Measurements from ENCODE around the gene KDM4B. TPM values are rescaled to one million over a fixed set of nuclear protein-coding genes. Genes with fewer than 3 reads are reported as not detected.

KDM4B gene
- total and polyA plus RNA-seq, 2 donors (not counting 1 experiment from before 2014, with no cell fraction given): 6.4 to 14.4 TPM

- Histone ChIP-seq H3K79me2 (ENCODE audit: control insufficient read depth, insufficient read depth, low read length) (peaks cover 26% of the 10 kb centered on the region), H3K9me3 (ENCODE audit: control insufficient read depth, insufficient read depth, low read depth, low read length) (no peaks in the 10 kb centered on the region), H3K27ac (ENCODE audit: insufficient read depth, low read length) (no peak overlapping the region), H3K27me3 (ENCODE audit: control insufficient read depth, insufficient read depth, low read length) (no peaks in the 10 kb centered on the region), H3K4me1 (ENCODE audit: control insufficient read depth, extremely low read depth, insufficient read depth, low read length) (peaks cover 4% of the 10 kb centered on the region), H3K9ac (ENCODE audit: insufficient read depth, low read length) (no peak overlapping the region), H4K20me1 (ENCODE audit: control insufficient read depth, extremely low read depth, insufficient read depth, low read length) (no peaks in the 10 kb centered on the region), H2AFZ (ENCODE audit: low read length) (no peak overlapping the region), H3K36me3 (ENCODE audit: control insufficient read depth, insufficient read depth, low read length) (peaks cover 4% of the 10 kb centered on the region), H3K4me3 (replicated peaks in 1 of 4; ENCODE audit: control extremely low read depth in 1 of 4, insufficient read depth in 1 of 4, low read depth in 3 of 4, low read length in 4 of 4) (no peak overlapping the region), H3K4me2 (ENCODE audit: extremely low read depth, insufficient read depth, low read length) (no peak overlapping the region)
- TF ChIP-seq CTCF (conservative IDR thresholded peaks at IDR 0.05 in 1 of 2, IDR thresholded peaks at IDR 0.05 in 1 of 2; ENCODE audit: low read depth in 1 of 2, low read length in 2 of 2) (peak; percentile 91 to 92), EZH2 (IDR thresholded peaks at IDR 0.05; ENCODE audit: low read length, missing control alignments) (no peak)
- DNase-seq (ENCODE audit: low read depth in 2 of 2): peak; percentile 56 to 67
Observed at GRCh38 chr19:5031231-5032100, 62.6 kb downstream of the KDM4B start.

- peaks cover 4% of the 10 kb centered on the region for H3K36me3 ChIP-seq (ENCODE audit: control insufficient read depth, insufficient read depth, low read length)
- H3K4me1 ChIP-seq (ENCODE audit: control insufficient read depth, extremely low read depth, insufficient read depth, low read length): peaks cover 6% of the 10 kb centered on the region
- no peak overlapping the region for H3K9ac ChIP-seq (ENCODE audit: insufficient read depth, low read length)
- H3K4me2 ChIP-seq (ENCODE audit: extremely low read depth, insufficient read depth, low read length): no peak overlapping the region
- no peak overlapping the region for H3K27ac ChIP-seq (ENCODE audit: insufficient read depth, low read length)
- no peak overlapping the region for H2AFZ ChIP-seq (ENCODE audit: low read length)
- no peaks in the 10 kb centered on the region for H3K9me3 ChIP-seq (ENCODE audit: control insufficient read depth, insufficient read depth, low read depth, low read length)
- H3K27me3 ChIP-seq (ENCODE audit: control insufficient read depth, insufficient read depth, low read length): no peaks in the 10 kb centered on the region
- H4K20me1 ChIP-seq (ENCODE audit: control insufficient read depth, extremely low read depth, insufficient read depth, low read length): no peaks in the 10 kb centered on the region
- DNase-seq (ENCODE audit: low read depth in 2 of 2): no peak
- peaks cover 25% of the 10 kb centered on the region for H3K79me2 ChIP-seq (ENCODE audit: control insufficient read depth, insufficient read depth, low read length)
- H3K4me3 ChIP-seq (replicated peaks in 1 of 4; ENCODE audit: control extremely low read depth in 1 of 4, insufficient read depth in 1 of 4, low read depth in 3 of 4, low read length in 4 of 4): no peak overlapping the region
- TF ChIP-seq CTCF (conservative IDR thresholded peaks at IDR 0.05 in 1 of 2, IDR thresholded peaks at IDR 0.05 in 1 of 2; ENCODE audit: low read depth in 1 of 2, low read length in 2 of 2): no peak
- no peak for TF ChIP-seq EZH2 (IDR thresholded peaks at IDR 0.05; ENCODE audit: low read length, missing control alignments)
Observed at GRCh38 chr19:5032101-5032967, 63.4 kb downstream of the KDM4B start.
